NAMALWA (cell line): Measurements from ENCODE around the gene IP6K1.
"Not testable (repeated sequence)": the region's sequence is repeated elsewhere in the genome, so short reads cannot be mapped to it uniquely, and the experiment has no call there.

ENCODE experiments used
- DNase-seq: peaks from one replicate; pipeline ENCODE4 v3.0.0-alpha.2; 2015; ENCODE audit warnings: low spot score

The IP6K1 gene

GRCh38 chr3:49763981-49764380, 22.4 kb downstream of the IP6K1 start:
- no peak for DNase-seq

- DNase-seq, result no peak
These were observed 24.7 kb downstream of the IP6K1 start for GRCh38 chr3:49761661-49762060.

- no peak for DNase-seq
These were observed 27.1 kb downstream of the IP6K1 start for GRCh38 chr3:49759226-49759625.

- DNase-seq, result no peak
These were observed 29.1 kb downstream of the IP6K1 start for GRCh38 chr3:49757197-49757596.

- no peak for DNase-seq
These were observed 30.3 kb downstream of the IP6K1 start for GRCh38 chr3:49756036-49756435.

GRCh38 chr3:49754536-49754935, 31.8 kb downstream of the IP6K1 start:
- DNase-seq, result no peak

DNA sequence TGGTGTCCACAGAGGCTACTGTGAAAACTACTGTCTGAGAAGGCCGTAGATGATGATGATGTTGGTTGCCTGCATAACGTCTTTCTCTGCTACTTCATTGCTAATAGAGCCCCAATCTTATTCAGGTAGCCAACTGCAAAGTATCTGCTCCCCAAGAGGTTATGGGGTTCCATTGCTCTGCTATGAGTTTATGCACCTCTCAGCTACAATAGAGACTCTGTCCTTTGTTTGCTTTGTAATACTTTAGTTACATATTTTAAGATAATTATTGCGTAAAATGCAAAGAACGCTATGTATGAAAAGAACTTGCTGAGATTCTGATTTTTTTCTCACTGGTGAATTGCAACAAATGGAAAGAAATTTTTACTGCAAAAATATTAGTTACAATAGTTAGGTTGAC, 34.8 kb downstream of the IP6K1 start:
- DNase-seq, result no peak

GRCh38 chr3:49750056-49750455, 36.3 kb downstream of the IP6K1 start:
- no peak for DNase-seq

DNA sequence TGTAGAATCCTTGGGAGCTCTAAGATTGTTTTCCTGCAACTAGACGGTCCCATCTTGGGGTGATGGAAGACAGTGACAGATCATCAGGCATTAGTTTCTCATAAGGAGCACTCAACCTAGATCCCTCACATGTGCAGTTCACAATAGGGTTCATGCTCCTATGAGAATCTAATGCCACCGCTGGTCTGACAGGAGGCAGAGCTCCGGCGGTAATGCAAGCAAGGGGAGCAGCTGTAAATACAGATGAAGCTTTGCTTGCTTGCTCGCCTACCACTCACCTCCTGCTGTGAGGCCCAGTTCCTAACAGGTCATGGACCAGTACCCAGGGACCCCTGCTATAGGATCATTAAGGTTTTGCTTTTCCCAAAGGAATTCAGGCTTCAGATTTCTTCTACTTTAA, 37.5 kb downstream of the IP6K1 start:
- not testable (repeated sequence) for DNase-seq

- no peak for DNase-seq
These were observed 38.4 kb downstream of the IP6K1 start for GRCh38 chr3:49747792-49748480.

- DNase-seq, result no peak
These were observed 40.4 kb downstream of the IP6K1 start for GRCh38 chr3:49745986-49746385.

GRCh38 chr3:49740427-49740826, 45.9 kb downstream of the IP6K1 start:
- DNase-seq, result no peak

DNA sequence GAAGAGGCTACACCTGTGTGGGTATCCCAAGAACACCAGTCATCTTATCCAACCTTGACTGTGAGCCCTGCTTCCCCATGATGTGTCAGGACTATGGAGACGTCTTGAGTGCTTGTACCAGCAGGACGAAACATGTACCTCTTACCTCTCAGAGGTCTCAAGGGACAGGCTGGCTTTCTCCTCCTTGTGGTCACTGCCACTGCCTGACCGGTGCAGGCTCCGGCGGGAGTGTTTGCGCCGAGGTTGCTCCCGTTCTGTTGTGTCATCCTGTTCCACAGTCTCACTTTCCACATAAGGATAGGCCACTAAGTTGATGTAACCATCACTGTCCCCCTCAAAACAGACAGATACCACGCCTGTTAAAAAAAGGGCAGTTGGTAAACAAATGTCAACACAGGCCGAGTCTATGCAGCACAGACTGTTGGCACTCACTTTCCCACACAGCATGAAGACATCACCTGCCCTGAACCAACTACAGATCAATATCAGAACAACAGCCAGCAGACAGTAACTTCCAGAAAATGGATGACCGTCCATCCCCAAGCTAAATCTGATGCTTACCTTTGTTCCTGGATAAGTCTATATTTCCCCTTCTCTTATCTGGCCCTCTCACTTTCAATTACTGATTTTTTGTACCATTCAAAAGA, 48.2 kb downstream of the IP6K1 start:
- DNase-seq, result no peak

- no peak for DNase-seq
These were observed 51.6 kb downstream of the IP6K1 start for GRCh38 chr3:49734752-49735151.

GRCh38 chr3:49733551-49733950, 52.8 kb downstream of the IP6K1 start:
- no peak for DNase-seq

DNA sequence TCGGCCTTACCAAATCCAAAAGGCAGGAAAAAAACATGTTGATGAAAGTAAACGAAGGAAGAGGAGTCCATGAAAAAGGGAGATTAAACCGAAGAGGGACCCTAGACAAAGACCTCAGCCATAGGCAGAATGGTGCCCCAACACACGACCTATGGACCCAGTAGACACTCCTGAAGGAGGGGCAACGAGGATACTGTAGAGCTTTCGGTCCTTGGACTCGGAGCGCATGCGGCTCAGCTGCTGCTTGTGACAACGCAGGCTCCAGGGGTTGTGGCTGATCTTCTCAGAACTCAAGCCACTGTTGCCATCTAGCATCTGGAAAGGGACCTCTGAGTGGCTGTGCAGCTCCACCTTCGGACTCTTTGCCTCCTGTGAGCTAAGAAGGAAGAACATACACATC, 53.7 kb downstream of the IP6K1 start:
- no peak for DNase-seq

GRCh38 chr3:49729966-49730609, 56.3 kb downstream of the IP6K1 start:
- DNase-seq, result no peak

DNA sequence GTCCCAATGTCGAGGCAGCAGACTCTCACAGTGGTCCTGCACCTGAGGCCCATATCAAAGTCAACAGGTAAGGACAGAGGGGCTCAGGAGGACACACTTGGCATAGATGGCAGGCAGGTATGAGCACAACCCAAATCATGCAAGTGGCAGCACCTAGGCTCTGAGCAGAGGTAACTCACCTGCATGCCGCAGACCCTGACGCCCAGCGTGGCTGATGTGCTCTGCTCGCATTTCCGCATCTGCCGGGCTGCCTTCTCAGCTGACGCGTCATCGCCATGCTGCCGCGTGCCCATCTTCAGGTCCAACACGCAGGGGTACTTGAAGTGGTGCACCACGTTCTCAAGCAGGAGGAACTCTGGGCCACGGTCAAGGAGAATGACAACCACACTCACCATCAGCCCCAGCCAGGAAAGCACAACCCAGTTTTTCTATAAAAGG, 58.4 kb downstream of the IP6K1 start:
- DNase-seq, result no peak

GRCh38 chr3:49727154-49727923, 59.0 kb downstream of the IP6K1 start:
- DNase-seq, result no peak

- no peak for DNase-seq
These were observed 60.2 kb downstream of the IP6K1 start for GRCh38 chr3:49725906-49726681.

GRCh38 chr3:49724586-49724985, 61.8 kb downstream of the IP6K1 start:
- DNase-seq, result peak; percentile 70
